GM21423 (cell line): ENCODE measurements around the gene LAMTOR4.
A peak's percentile ranks its signal among the peaks of the same experiment; 100 is the strongest.
"Not testable (repeated sequence)": the region's sequence is repeated elsewhere in the genome, so short reads cannot be mapped to it uniquely, and the experiment has no call there.

ENCODE experiments used
- ATAC-seq: cut with Tn5 transposase; IDR thresholded peaks from one replicate; pipeline ENCODE4 v1.9.1; 2021; ENCODE audit warnings: mild to moderate bottlenecking, moderate library complexity; ENCODE audit not compliant: unreplicated experiment

Gene LAMTOR4

GRCh38 chr7:100122067-100122466, 26.7 kb upstream of the LAMTOR4 start:
- ATAC-seq = no peak

- no peak for ATAC-seq
Measured at GRCh38 chr7:100122568-100122967, 26.1 kb upstream of the LAMTOR4 start.

- ATAC-seq = no peak
Measured at GRCh38 chr7:100124301-100125230, 24.2 kb upstream of the LAMTOR4 start.

GRCh38 chr7:100126239-100126930, 22.3 kb upstream of the LAMTOR4 start:
- ATAC-seq = peak; percentile 13

- ATAC-seq = peak; percentile 54
Measured at GRCh38 chr7:100126931-100127865, 21.5 kb upstream of the LAMTOR4 start, which contains the start of gene MBLAC1. Gene MBLAC1 (plus strand): TSS chr7:100126967. CDS start chr7:100127396, 429 bp downstream.

GRCh38 chr7:100127866-100128636, 20.7 kb upstream of the LAMTOR4 start:
- ATAC-seq = no peak

- ATAC-seq = no peak
Measured at GRCh38 chr7:100128637-100128963, 20.1 kb upstream of the LAMTOR4 start.

GRCh38 chr7:100130220-100130607, 18.5 kb upstream of the LAMTOR4 start:
- ATAC-seq = not testable (repeated sequence)

GRCh38 chr7:100130608-100131453, 17.9 kb upstream of the LAMTOR4 start:
- no peak for ATAC-seq

- ATAC-seq = no peak
Measured at GRCh38 chr7:100132126-100132525, 16.6 kb upstream of the LAMTOR4 start.

- ATAC-seq = no peak
Measured at GRCh38 chr7:100132697-100133151, 16.0 kb upstream of the LAMTOR4 start.

GRCh38 chr7:100137851-100138760, 10.6 kb upstream of the LAMTOR4 start:
- no peak for ATAC-seq

- ATAC-seq = no peak
Measured at GRCh38 chr7:100141555-100141949, 7.2 kb upstream of the LAMTOR4 start.

GRCh38 chr7:100142461-100142860, 6.3 kb upstream of the LAMTOR4 start:
- no peak for ATAC-seq

- ATAC-seq = not testable (repeated sequence)
Measured at GRCh38 chr7:100146350-100146749, 2.4 kb upstream of the LAMTOR4 start.

GRCh38 chr7:100147278-100147677, 1.4 kb upstream of the LAMTOR4 start:
- ATAC-seq = no peak

- peak; percentile 2 for ATAC-seq
Measured at GRCh38 chr7:100148225-100148558, 526 bp upstream of the LAMTOR4 start.

- ATAC-seq = no peak
Measured at GRCh38 chr7:100152404-100152803, 3.7 kb downstream of the LAMTOR4 start.
